Ishikawa (cell line): ENCODE measurements around the gene PSMB2.

Source experiments
- CEBPB ChIP-seq: IDR thresholded peaks from 2 replicates; pipeline ENCODE4 v1.6.1; 2012
- CREB1 ChIP-seq: IDR thresholded peaks from 2 replicates; pipeline ENCODE4 v1.6.1; 2012; ENCODE audit warnings: low read depth
- EGR1 ChIP-seq: IDR thresholded peaks from 2 replicates; pipeline ENCODE4 v1.6.1; 2012
- RAD21 ChIP-seq: IDR thresholded peaks from 2 replicates; pipeline ENCODE4 v1.6.1; 2012; ENCODE audit warnings: low read depth
- TAF1 ChIP-seq: IDR thresholded peaks from 2 replicates; pipeline ENCODE4 v1.6.1; 2012; ENCODE audit warnings: low read depth, mild to moderate bottlenecking
- TEAD4 ChIP-seq: IDR thresholded peaks from 2 replicates; pipeline ENCODE4 v1.6.1; 2012
- TF ChIP-seq, protein P1 (sequence below): IDR thresholded peaks from 2 replicates; pipeline ENCODE4 v1.6.1; 2012; ENCODE audit warnings: low read depth, mild to moderate bottlenecking
- TF ChIP-seq, protein P2 (sequence below): IDR thresholded peaks from 2 replicates; pipeline ENCODE4 v1.6.1; 2012

DNA sequence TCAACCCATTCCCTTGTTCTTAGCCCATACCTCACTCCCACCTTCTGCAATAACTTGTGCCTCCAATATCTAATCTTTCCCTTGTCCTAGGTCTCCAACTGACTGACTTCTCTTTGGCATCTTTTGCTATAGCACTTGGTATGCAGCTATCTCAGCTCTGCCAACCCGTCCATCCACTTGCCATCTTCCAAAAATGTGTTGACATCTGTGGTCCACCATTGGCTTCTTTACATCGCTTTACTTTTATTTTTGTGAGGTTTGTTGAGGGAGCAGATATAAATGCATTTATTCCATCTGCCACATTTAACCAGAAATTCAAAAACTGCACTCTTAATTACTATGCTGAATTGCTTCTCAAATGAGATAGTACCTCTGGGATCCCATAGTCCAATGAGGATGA is 24.9 kb upstream of the PSMB2 start:
- no peak for TF ChIP-seq EGR1
- TF ChIP-seq, protein P1, sequence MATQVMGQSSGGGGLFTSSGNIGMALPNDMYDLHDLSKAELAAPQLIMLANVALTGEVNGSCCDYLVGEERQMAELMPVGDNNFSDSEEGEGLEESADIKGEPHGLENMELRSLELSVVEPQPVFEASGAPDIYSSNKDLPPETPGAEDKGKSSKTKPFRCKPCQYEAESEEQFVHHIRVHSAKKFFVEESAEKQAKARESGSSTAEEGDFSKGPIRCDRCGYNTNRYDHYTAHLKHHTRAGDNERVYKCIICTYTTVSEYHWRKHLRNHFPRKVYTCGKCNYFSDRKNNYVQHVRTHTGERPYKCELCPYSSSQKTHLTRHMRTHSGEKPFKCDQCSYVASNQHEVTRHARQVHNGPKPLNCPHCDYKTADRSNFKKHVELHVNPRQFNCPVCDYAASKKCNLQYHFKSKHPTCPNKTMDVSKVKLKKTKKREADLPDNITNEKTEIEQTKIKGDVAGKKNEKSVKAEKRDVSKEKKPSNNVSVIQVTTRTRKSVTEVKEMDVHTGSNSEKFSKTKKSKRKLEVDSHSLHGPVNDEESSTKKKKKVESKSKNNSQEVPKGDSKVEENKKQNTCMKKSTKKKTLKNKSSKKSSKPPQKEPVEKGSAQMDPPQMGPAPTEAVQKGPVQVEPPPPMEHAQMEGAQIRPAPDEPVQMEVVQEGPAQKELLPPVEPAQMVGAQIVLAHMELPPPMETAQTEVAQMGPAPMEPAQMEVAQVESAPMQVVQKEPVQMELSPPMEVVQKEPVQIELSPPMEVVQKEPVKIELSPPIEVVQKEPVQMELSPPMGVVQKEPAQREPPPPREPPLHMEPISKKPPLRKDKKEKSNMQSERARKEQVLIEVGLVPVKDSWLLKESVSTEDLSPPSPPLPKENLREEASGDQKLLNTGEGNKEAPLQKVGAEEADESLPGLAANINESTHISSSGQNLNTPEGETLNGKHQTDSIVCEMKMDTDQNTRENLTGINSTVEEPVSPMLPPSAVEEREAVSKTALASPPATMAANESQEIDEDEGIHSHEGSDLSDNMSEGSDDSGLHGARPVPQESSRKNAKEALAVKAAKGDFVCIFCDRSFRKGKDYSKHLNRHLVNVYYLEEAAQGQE: no peak
- TF ChIP-seq TAF1: no peak
- TF ChIP-seq, protein P2, sequence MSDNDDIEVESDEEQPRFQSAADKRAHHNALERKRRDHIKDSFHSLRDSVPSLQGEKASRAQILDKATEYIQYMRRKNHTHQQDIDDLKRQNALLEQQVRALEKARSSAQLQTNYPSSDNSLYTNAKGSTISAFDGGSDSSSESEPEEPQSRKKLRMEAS: no peak
- no peak for TF ChIP-seq RAD21
- no peak for TF ChIP-seq TEAD4
- no peak for TF ChIP-seq CEBPB
- no peak for TF ChIP-seq CREB1
